HepG2 (cell line): ENCODE measurements around the gene MEIOB. TPM values are rescaled to one million over a fixed set of nuclear protein-coding genes. Genes with fewer than 3 reads are reported as not detected.

ENCODE experiments used
- ATAD3A ChIP-seq: sonication (generic); formaldehyde crosslinking; IDR thresholded peaks from 2 replicates; pipeline ENCODE4 v1.4.0; 2020; ENCODE audit warnings: missing genetic modification reagents
- BORCS8-MEF2B ChIP-seq: sonication (generic); formaldehyde crosslinking; IDR thresholded peaks from 2 replicates; pipeline ENCODE4 v1.8.0; 2022; ENCODE audit warnings: mild to moderate bottlenecking, missing genetic modification reagents
- CBFB ChIP-seq: sonication (generic); formaldehyde crosslinking; IDR thresholded peaks from 2 replicates; pipeline ENCODE4 v1.4.0; 2020; ENCODE audit warnings: missing genetic modification reagents
- CCDC6 ChIP-seq: sonication (generic); formaldehyde crosslinking; IDR thresholded peaks from 2 replicates; pipeline ENCODE4 v1.8.1; 2022; ENCODE audit warnings: mild to moderate bottlenecking, missing genetic modification reagents, moderate library complexity
- CREB1 ChIP-seq, 2 experiments: fragments of 450-650 bp in 1 of 2; IDR thresholded peaks; 2 replicates each; pipeline ENCODE4 v1.6.1; 2016 to 2017; ENCODE audit warnings: control low read depth in 1 of 2, mild to moderate bottlenecking in 1 of 2, missing compliant biosample characterization in 1 of 2, missing genetic modification characterization in 1 of 2
- ELF1 ChIP-seq: sonication (generic); formaldehyde crosslinking; IDR thresholded peaks from 2 replicates; pipeline ENCODE4 v1.4.0; 2020; ENCODE audit warnings: missing genetic modification reagents
- FOSL1 ChIP-seq: sonication (generic); formaldehyde crosslinking; IDR thresholded peaks from 2 replicates; pipeline ENCODE4 v1.9.0; 2021; ENCODE audit warnings: missing genetic modification reagents, borderline replicate concordance
- FOXK1 ChIP-seq: sonication (generic); formaldehyde crosslinking; IDR thresholded peaks from 2 replicates; pipeline ENCODE4 v1.4.0; 2020; ENCODE audit warnings: low read depth, missing genetic modification reagents, borderline replicate concordance
- JUNB ChIP-seq: sonication (generic); formaldehyde crosslinking; IDR thresholded peaks from 2 replicates; pipeline ENCODE4 v1.8.0; 2022; ENCODE audit warnings: missing genetic modification reagents, mild to moderate bottlenecking, borderline replicate concordance
- MIER3 ChIP-seq: IDR thresholded peaks from 2 replicates; pipeline ENCODE4 v1.6.1; 2016; ENCODE audit warnings: missing compliant biosample characterization, borderline replicate concordance
- NCOA5 ChIP-seq: sonication (generic); formaldehyde crosslinking; IDR thresholded peaks from 2 replicates; pipeline ENCODE4 v1.4.0; 2020; ENCODE audit warnings: missing genetic modification reagents
- NFE2L1 ChIP-seq: sonication (generic); formaldehyde crosslinking; IDR thresholded peaks from 2 replicates; pipeline ENCODE4 v1.4.0; 2020; ENCODE audit warnings: missing genetic modification reagents, mild to moderate bottlenecking, borderline replicate concordance
- PHF21A ChIP-seq: sonication (generic); formaldehyde crosslinking; IDR thresholded peaks from 2 replicates; pipeline ENCODE4 v1.5.0; 2020; ENCODE audit warnings: mild to moderate bottlenecking, missing genetic modification reagents
- REL ChIP-seq: sonication (generic); formaldehyde crosslinking; conservative IDR thresholded peaks from 2 replicates; pipeline ENCODE4 v1.8.0; 2022; ENCODE audit warnings: mild to moderate bottlenecking, missing genetic modification reagents, moderate library complexity
- RELA ChIP-seq: sonication (generic); formaldehyde crosslinking; IDR thresholded peaks from 2 replicates; pipeline ENCODE4 v1.4.0; 2020; ENCODE audit warnings: missing genetic modification reagents
- TAF1 ChIP-seq: sonication (generic); formaldehyde crosslinking; IDR thresholded peaks from 2 replicates; pipeline ENCODE4 v1.4.0; 2020; ENCODE audit warnings: missing genetic modification reagents
- ZNF136 ChIP-seq: sonication (generic); formaldehyde crosslinking; IDR thresholded peaks from 2 replicates; pipeline ENCODE4 v1.8.1; 2022; ENCODE audit warnings: low read depth, mild to moderate bottlenecking, moderate library complexity, missing genetic modification reagents
- ZNF264 ChIP-seq: sonication (generic); formaldehyde crosslinking; IDR thresholded peaks from 2 replicates; pipeline ENCODE4 v1.4.0; 2020; ENCODE audit warnings: missing genetic modification reagents
- ZNF660 ChIP-seq: sonication (generic); formaldehyde crosslinking; IDR thresholded peaks from 2 replicates; pipeline ENCODE4 v1.5.1; 2020; ENCODE audit warnings: mild to moderate bottlenecking, low read depth, missing genetic modification reagents, borderline replicate concordance
- polyA plus RNA-seq, 8 experiments: library from polyadenylated mRNA; depleted of rRNA in 3 of 8; stranded (reverse) in 7 of 8; unstranded in 1 of 8; fragments of >200 nt; fragmentation: Illumina TruSeq in 4 of 8; extraction: Trizol in 4 of 8; gene quantifications; 2 replicates each; pipeline versions ENCODE4 v1.2.1 to v1.2.3, GENCODE V29; 2011 to 2016; ENCODE audit warnings: low read depth in 4 of 8, missing spikeins in 1 of 8, mixed read lengths in 1 of 8; ENCODE audit not compliant: insufficient read depth in 1 of 8
- total RNA-seq, 5 experiments: library from RNA; depleted of rRNA; stranded (reverse); fragments of >200 nt; fragmentation: Illumina TruSeq; extraction: Trizol; gene quantifications; 2 replicates each; pipeline ENCODE4 v1.2.3, GENCODE V29; 2016; ENCODE audit warnings: low read depth in 1 of 5
- TF ChIP-seq, protein P1 (sequence below): sonication (generic); formaldehyde crosslinking; IDR thresholded peaks from 2 replicates; pipeline ENCODE4 v1.4.0; 2020; ENCODE audit warnings: missing genetic modification reagents
- TF ChIP-seq, protein P2 (sequence below): sonication (generic); formaldehyde crosslinking; IDR thresholded peaks from 2 replicates; pipeline ENCODE4 v1.4.0; 2020; ENCODE audit warnings: low read depth, mild to moderate bottlenecking, missing genetic modification reagents
- TF ChIP-seq, protein P3 (sequence below): sonication (generic); formaldehyde crosslinking; IDR thresholded peaks from 2 replicates; pipeline ENCODE4 v1.5.0; 2020; ENCODE audit warnings: missing genetic modification reagents, mild to moderate bottlenecking, borderline replicate concordance

The MEIOB gene
- total and polyA plus RNA-seq, 2 of the 13 experiments (the other 11 are each of a cell fraction or from before 2014, with no cell fraction given), result 0.17 TPM; not detected in 1

DNA sequence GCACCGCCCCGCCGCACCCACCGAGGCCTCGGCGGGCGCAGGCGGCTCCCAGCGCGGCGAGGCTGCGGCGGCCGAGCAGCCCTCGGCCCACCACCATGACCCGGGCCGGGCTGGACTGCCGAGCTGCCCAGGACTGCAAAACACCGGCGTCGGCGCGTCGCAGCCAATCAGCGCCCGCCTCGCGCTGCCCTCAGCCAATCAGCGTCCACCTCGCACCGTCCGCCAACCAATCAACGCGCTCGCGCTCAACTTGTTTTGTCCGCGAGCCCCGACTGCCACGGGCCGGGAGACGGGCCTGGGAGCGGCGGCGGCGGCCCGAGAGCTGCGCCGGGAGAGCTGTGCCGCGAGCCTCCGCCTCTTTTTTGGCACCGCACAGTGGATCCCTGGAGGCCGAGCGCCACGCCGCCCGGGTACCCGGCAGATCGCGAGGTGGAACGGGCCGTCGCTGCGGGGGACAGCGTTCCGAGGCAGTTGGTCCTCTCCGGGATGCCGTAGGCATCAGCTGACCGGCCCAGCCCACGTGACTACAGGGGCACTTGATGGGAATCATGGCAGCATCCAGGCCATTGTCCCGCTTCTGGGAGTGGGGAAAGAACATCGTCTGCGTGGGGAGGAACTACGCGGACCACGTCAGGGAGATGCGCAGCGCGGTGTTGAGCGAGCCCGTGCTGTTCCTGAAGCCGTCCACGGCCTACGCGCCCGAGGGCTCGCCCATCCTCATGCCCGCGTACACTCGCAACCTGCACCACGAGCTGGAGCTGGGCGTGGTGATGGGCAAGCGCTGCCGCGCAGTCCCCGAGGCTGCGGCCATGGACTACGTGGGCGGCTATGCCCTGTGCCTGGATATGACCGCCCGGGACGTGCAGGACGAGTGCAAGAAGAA is 45.0 kb downstream of the MEIOB start, which contains the start of the genes FAHD1 and HAGH (continued):
- TF ChIP-seq, protein P1, sequence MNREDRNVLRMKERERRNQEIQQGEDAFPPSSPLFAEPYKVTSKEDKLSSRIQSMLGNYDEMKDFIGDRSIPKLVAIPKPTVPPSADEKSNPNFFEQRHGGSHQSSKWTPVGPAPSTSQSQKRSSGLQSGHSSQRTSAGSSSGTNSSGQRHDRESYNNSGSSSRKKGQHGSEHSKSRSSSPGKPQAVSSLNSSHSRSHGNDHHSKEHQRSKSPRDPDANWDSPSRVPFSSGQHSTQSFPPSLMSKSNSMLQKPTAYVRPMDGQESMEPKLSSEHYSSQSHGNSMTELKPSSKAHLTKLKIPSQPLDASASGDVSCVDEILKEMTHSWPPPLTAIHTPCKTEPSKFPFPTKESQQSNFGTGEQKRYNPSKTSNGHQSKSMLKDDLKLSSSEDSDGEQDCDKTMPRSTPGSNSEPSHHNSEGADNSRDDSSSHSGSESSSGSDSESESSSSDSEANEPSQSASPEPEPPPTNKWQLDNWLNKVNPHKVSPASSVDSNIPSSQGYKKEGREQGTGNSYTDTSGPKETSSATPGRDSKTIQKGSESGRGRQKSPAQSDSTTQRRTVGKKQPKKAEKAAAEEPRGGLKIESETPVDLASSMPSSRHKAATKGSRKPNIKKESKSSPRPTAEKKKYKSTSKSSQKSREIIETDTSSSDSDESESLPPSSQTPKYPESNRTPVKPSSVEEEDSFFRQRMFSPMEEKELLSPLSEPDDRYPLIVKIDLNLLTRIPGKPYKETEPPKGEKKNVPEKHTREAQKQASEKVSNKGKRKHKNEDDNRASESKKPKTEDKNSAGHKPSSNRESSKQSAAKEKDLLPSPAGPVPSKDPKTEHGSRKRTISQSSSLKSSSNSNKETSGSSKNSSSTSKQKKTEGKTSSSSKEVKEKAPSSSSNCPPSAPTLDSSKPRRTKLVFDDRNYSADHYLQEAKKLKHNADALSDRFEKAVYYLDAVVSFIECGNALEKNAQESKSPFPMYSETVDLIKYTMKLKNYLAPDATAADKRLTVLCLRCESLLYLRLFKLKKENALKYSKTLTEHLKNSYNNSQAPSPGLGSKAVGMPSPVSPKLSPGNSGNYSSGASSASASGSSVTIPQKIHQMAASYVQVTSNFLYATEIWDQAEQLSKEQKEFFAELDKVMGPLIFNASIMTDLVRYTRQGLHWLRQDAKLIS, result peak; percentile 67; the same call in 1 of the 2 replicates
- TF ChIP-seq, protein P2, sequence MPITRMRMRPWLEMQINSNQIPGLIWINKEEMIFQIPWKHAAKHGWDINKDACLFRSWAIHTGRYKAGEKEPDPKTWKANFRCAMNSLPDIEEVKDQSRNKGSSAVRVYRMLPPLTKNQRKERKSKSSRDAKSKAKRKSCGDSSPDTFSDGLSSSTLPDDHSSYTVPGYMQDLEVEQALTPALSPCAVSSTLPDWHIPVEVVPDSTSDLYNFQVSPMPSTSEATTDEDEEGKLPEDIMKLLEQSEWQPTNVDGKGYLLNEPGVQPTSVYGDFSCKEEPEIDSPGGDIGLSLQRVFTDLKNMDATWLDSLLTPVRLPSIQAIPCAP (CRISPR knock-in tag), result no peak
- no peak for TF ChIP-seq ATAD3A
- no peak for TF ChIP-seq FOSL1 (CRISPR knock-in tag)
- TF ChIP-seq, protein P3, sequence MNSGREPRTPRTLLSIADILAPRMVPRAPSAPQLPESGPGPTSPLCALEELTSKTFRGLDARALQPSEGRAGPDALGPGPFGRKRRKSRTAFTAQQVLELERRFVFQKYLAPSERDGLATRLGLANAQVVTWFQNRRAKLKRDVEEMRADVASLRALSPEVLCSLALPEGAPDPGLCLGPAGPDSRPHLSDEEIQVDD (CRISPR knock-in tag), result peak; percentile 67; the same call in 1 of the 2 replicates
- TF ChIP-seq NCOA5, result no peak
- TF ChIP-seq RELA (CRISPR knock-in tag), result no peak
- peak; percentile 77; the same call in 1 of the 2 replicates for TF ChIP-seq CBFB (CRISPR knock-in tag)
- TF ChIP-seq JUNB (CRISPR knock-in tag), result peak; percentile 58; the same call in 1 of the 2 replicates
- peak; percentile 67; the same call in 1 of the 2 replicates for TF ChIP-seq ZNF136 (CRISPR knock-in tag)
- peak; percentile 41; the same call in 1 of the 2 replicates for TF ChIP-seq ELF1 (CRISPR knock-in tag)
- TF ChIP-seq PHF21A (CRISPR knock-in tag), result peak; percentile 97
- no peak for TF ChIP-seq CCDC6 (CRISPR knock-in tag)
- peak; percentile 58 for TF ChIP-seq CREB1 (IDR thresholded peaks at IDR 0.05)
- no peak for TF ChIP-seq CREB1 (CRISPR knock-in tag; IDR thresholded peaks at IDR 0.05)
- TF ChIP-seq MIER3 (CRISPR knock-in tag), result peak; percentile 63; the same call in 1 of the 2 replicates
- no peak for TF ChIP-seq ZNF264 (CRISPR knock-in tag)
- peak; percentile 98 for TF ChIP-seq TAF1 (CRISPR knock-in tag)
- TF ChIP-seq ZNF660 (CRISPR knock-in tag), result no peak
- peak; percentile 79 for TF ChIP-seq BORCS8-MEF2B (CRISPR knock-in tag)
- TF ChIP-seq REL (CRISPR knock-in tag), result no peak; the same call in 1 of the 2 replicates
- TF ChIP-seq NFE2L1, result no peak
- TF ChIP-seq FOXK1 (CRISPR knock-in tag), result peak; percentile 90
